Activated CD8-positive, alpha-beta memory T cell treated with anti-CD3 and anti-CD28 coated beads for 1 hour (primary cell): ENCODE measurements around the gene RALGDS.
A peak's percentile ranks its signal among the peaks of the same experiment; 100 is the strongest.
"Not testable (repeated sequence)": the region's sequence is repeated elsewhere in the genome, so short reads cannot be mapped to it uniquely, and the experiment has no call there.

Source experiments
- DNase-seq, 2 donors: peaks; one replicate each; pipeline ENCODE4 v3.0.0-alpha.2; 2020; ENCODE audit warnings: low read depth in 1 of 2; ENCODE audit errors: extremely low read depth in 1 of 2

The RALGDS gene

DNA sequence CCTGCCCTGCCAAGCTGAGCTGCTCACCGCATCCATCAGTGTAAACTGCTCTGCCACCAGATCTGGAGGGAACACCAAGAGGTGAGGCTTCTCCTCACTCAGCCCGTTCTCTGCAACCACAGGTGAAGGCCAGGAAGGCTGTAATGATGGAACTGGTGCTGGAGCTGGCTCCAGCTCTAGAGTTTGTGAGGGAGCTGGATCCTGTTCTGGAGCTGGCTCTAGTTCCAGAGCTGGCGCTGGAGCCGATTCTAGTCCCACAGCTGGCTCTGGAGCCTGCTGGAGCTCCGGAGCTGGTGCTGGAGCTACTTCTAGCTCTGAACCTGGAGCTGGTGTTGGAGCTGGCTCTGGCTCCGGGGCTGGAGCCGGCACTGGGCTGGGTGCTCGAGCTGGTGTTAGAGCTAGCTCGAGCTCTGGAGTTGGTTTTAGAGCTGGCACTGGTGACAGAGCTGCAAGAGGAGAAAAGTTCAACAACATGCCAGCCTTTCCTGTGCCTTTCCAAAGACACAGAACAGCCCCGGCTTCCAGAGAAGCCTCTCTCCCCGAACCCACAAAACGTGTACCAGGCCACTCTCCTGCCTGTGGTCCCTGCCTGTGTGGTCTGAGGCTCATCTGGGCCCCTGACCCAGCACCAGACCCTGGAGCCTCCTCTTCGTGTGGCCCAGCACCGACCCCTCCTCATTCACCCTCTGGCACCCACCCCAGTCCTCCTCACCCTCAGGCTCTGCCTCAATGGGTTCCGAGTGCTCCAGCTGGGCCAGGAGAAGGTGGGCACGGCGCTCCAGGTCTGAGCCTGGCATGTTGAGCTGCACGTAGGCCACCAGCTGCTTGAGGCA is 12.9 kb downstream of the RALGDS start:
- DNase-seq = no peak

DNA sequence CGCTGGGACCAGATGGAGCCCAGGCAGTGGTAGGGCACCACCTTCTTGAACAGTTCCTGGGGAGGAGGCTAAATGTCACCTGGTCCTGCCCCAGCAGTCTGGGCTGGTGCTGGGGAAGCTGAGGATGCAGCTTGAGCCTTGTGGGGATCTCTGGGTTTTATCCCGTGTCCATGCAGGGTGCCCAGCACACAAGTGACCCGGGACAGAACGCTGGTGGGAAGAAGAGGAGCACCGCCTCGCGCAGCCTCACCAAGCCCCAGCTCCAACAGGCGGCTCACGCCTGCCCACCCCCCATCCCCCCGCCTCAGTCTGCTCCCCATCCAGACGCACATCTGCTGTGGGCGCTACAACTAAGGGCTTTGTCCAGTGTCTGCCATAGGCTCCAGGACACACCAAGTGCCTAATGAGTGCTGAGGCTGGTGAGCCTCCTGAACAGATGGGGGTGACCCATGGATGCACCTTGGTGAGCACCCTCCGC is 13.8 kb downstream of the RALGDS start:
- DNase-seq = no peak

DNA sequence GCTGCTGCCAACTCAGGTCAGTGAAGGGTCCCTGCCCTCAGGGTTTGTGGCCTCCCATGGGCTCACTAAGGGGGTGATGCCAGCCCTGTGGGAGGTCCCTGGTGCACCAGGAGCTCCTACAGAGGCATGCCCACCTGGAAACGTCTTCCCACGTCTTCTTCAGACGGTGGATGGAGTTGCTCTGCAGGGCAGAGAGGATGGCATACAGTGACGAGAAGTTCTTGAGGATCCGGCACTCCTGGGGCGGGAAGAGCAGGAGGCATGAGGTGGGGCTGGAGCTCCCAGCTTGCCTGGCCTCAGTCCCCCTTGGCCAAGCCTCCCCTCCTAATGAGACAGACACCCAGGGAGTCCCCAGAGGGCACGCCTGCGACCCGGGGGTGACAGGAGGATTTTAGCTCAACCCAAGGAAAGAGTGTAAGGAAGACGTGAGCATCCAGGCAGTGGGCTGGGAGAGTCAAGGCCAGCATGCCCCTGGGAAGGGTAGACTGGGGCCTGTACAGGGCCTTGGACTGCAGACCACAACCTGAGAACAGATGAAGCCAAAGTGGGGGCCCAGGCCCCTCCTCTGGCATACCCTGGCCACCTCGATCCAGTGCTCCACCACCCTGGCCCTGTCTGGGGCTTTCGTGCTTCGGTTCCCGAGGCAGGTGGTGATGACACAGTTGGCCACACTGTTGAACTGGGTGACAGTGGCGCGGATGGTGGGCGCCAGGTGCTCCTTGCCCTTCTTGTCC is 14.4 kb downstream of the RALGDS start:
- no peak for DNase-seq

DNA sequence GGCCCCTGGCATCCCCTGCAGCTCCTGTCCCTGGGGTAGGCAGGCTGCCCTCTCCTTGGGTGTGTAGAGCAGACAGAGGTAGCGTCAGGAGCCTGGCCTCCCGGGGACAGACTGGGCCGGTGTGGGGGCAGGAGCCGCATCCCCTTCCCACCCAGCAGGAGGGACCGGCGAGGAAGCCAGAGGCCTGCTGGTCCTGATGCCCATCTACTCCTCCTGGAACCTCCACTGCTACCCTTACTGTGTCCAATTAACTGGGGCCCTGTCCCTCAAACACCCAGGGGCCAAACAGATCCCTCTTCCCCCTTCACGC is 15.6 kb downstream of the RALGDS start:
- DNase-seq = no peak

DNA sequence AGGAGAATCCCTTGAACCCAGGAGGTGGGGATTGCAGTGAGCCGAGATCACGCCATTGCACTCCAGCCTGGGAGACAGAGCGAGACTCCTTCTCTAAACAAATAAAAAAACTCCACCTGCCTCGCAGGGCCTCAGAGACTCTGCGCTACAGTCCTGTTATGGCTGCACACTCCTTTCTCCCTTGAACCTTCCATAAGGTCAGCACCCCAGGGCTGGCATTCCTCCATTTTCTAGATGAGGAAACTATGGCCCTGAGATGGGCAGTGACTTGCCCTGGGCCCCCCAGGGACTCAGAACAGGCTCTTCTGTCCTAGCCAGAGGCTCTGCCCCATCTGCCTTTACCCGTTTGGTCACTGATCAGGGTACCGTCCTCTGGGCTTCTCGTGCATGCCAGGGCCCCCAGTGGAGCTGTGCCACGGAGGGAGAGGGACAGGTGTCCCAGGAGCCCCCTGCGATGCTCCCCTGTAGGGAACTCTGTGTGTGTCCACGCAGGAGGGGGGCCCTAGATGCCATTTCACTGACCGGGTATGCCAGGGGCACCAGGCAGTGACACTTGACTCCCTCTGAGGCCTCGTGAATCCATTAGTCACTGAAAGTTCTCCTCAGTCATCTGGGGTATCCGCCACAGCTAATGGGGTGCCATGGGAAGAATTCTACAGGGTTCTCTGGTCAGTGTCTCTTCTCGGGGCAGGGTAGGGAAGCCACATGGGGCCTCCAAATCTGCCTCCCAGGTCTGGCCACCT is 16.2 kb downstream of the RALGDS start:
- DNase-seq = no peak

DNA sequence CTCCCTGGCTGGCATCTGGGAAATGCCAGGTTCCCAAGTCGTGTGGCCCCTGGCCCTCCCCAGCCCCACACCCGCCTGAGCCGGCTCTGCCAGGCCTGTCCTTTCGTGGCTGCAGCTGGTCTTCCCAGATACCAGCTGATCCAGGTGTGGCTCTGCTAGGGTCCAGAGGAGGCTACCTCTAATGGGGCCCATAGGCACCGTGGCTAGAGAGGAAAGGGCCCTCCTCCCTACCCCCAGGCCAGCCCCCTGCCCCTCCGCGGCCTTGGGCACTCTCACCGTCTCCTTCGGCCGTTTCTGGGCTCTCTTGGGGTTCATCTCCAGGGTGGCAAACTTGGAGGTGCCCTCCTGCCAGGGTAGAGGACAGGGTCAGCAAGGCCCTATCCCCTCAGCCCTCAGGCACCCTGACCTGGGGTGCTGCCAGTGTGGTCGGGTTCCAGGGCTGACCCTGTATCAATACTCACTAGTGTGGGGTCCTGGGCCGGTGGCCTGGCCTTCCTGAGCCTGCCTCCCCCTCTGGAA is 17.0 kb downstream of the RALGDS start:
- no peak for DNase-seq

DNA sequence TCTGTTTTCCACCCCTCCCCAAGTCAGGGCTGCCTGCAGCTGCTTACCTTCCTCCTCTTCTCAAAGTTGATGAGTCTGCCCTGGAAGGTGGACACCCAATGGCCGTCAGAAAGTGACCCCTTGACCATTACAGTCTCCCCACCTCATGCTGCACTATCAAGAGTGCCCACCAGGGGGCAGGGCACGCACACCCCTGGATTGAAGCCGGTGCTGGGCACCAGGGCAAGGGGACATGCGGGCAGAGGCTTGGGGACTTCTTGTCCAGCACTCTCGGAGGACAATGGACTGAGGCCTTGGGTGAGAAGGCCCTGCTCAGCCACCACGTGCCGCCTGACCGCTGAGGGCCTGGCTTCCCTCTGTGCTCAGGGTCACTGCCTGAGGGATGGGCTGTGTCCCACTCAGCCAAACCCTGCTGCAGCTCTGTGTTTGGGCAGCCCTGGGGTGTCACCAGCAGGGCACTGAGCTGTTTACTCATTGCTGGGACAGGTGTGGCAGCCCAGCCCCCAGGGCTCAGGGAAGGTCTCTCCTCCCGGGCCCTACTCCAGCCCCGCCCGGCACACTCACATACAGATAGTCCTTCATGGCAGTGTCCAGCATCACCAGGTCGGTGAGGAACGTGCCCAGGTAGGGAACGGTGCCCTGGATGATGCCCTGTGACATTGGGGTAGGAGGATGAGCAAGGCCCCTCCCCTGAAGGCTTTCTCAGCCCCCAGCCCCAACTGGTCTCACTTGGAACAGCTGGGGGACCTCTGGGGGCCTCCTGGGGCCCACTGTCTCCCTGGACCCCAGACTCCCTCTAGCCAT is 17.7 kb downstream of the RALGDS start:
- peak in 1 of 2 donors; percentile 39 for DNase-seq

DNA sequence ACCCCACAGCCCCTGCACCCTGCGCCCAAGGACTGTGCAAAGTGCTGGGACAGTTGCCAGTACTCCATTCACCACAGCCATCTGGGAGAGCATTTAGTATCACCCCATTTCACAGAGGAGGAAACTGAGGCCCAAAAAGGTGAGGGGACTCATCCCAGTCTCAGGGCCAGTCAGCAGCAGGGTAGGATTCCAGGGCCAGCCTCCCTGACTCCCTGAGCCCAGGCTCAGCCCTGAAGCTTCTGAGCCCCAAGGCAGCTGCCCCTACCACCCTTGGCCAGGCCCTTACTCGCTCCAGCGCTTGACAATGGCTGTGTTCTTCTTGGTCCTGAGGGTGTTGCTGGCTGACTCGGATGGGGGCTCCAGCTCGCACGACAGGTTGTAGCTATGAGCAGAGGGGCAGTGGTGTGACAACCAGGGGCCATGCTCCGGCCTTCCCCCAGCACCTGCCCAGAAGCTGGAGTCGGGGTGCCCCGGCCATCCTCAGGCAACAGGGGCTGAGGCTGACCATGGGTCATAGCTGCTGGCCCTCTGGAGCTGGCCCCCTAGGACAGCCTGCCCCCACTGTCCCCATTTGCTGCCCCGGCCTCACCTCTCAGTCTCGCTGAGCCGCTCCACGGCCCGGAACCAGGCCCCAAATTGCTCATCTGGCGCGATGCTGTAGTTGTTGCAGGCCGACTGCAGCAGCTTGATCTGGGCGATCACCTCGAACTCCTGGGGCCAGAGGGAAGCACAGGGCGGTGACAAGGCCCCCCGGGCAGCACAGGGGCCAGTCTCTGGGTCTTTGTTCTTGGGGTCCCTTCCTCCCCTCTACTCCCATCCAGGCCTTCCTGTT is 18.6 kb downstream of the RALGDS start:
- DNase-seq = no peak

DNA sequence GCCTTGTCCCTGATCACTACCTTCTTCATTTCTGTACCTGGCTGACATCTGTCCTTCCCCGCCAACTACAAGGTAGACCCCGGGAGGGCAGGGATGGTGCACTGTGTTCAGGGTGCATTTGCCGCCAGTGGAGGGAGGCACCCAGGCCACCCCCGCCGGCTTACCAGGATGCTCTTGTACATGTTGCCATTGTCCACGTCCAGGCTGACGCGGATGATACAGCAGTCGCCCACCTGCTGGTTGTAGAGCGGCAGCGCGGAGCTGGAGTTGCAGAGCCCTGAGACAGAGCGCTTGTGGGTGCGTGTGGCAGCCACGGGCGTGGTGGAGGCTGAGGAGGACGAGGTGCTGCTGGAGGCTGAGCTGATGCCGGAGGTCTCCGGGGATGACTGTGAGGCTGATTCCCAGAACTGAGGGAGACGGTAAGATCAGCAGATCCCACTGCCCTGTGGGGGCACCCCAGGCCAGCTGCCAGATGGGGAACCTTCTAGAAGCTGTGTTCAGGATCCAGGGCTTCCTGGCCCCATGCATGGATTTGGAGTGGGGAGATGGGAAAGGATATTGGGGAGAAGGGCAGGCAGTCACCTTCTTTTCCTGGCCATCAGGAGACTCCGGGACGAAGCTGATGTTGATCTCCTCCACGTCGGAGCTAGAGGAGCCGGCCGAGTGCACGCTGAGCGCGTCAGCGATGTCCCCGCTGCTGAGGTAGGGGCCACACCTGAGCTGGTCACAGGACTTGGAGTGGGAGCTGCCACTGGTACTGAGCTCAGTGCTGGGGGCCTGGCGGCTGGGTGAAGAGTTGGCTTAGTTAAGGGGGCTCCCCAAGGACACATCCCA is 19.5 kb downstream of the RALGDS start:
- no peak for DNase-seq

DNA sequence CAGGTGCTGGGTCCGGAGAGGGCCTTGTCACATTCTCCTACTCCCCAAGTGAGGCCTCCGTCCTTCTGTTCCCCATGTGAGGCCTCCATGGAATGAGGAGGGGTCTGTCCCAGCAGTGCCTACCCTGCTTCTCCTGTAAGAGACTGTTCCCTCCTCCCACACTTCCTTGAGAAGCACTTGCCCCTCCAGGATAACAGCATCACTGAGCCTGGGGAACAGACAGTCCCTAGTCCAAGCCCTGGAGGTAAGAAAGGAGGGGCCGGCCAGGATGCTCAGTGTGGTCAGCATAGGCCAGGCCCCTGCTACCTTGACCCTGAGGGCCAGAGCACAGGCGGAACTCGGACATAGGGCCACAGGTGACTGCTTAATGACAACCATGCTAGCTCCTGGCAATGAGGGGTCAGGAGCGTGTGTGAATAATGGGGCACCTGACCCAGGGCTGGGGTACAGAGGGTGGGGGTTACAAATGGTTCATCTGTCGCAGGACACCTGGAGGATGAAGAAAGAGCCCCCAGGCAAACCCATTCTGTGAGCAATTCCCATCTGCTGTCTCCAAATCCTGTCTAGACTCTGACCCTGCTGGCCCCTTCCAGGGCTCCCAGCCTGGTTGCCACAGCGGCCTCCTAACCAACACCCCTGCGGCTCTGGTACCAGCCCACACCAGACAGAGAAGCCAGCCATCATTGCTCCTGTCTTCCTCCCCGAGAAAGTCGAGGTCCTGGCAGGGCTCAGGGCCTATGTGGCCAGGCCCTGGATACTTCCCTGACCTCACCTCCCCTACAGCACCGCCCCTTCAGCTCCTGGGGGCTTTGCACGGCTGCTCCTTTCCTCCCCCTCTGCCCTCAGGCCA is 20.3 kb downstream of the RALGDS start:
- no peak for DNase-seq

DNA sequence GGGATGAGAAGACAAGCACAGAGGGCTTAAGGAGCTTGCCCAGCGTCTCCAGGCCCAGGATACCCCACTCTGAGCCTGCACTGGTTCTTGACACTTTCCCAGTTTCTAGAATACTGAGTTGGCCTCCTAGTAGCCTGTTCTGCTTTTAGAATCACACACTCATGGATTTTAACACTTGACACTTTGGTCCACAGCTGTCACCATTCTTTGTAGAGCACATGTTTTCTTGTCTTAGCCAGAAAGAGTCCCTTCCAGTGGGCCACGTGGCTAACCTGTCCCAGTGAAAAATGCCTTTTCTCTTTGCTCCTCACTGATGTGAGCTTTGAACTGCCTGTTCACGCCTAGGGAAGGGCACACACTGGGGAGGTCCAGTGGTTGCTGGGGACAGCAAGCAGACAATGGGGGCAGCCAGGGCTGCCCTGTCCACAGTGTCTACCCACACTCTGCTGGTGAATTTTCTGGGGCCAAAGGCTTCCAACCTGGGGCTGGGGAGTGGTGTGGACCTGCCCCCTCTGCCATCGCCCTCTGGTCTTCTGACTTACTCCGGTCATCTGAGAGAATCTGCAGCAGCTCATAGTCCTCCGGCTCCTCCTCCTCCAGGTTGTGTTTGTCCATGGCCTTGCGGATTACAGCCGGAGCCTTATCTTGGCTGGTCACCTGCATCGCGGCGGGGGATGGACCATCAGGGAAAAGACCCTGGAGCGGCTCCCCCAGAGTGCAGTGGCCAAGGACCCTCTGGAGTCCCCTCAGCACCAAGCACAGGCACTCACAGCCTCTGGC is 21.1 kb downstream of the RALGDS start:
- DNase-seq = no peak

DNA sequence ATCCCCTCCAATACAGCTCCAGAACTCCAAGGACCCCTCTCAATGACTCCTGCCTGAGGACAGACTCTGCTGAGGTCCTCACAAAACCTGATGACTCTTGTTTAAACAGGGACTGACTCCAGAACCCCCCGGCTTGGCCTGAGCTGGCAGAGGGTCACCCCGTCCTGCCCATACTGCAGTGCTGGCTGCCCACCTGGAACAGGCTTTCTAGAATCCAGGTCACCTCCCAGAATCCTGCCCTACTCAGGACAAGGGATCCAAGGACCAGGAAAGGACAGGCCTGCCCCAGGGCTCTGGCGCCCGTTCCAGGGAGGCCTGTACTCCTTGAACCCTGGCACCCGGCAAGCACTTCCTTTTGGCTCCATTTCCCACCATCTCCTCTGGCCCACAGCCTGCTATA is 22.2 kb downstream of the RALGDS start:
- no peak for DNase-seq

DNA sequence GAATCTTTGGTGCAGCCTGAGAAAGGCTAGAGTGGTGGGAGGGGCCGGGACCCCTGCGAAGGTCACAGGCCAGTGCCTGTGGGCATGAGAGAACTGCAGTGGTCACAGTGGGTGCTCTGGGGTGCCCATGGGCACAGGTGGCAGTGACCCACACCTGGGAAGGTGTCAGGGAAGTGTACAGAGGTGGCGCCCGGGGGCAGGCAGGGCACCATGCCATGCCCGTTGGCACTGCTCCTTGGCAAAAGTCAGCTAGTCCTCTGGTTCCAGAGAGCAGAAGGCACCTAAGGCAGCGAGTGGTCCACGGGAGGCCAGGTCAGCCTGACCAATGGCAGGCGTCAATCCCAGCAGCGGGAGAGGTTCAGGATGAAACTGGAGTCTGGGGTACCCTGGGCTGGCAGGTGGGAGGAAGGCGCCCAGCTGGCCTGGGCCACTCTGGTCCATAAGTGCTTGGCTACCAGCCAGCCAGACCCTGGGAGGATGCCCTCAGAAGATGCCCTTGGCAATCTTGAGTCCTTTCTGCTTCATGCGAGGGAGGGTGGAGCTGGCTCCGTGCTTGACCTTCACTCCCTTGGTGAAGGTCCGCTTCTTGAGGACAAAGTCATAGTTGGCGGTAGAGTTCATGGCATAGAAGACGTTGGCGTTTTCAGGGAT is 22.8 kb downstream of the RALGDS start:
- DNase-seq = no peak

DNA sequence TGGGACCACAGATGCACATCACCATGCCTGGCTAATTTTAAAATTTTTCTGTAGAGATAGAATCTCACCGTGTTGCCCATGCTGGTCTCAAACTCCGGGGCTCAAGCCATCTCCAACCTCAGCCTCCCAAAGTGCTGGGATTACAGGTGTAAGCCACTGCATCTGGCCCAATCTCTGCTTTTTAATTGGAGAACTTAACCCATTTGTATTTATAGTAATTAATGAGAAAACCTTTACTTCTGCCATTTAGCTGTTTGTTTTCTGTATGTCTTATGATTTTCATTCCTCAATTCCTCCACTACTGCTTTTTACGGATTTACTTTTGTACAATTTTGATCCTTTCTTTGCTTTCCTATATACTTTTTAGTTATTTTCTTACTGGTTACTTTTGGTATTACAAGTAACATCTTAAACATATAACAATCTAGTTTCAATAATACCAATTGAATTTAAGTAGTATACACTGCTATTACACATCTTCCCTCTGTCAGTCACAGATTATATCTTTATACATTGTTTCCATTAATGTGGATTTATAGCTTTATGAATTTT is 26.1 kb downstream of the RALGDS start:
- no peak for DNase-seq

DNA sequence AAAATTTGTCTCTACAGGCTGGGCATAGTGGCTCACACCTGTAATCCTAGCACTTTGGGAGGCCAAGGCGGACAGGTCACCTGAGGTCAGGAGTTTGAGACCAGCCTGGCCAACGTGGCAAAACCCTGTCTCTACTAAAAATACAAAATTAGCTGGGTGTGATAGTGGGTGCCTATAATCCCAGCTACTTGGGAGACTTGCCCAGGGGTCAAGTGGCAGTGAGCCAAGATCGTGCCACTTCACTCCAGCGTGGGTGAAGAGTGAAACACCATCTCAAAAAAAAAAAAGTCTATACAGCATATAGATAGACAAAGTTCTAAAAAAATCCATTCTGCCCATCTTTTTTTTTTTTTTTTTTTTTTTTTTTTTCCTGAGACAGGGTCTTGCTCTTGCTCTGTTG is 26.7 kb downstream of the RALGDS start:
- DNase-seq = not testable (repeated sequence)

DNA sequence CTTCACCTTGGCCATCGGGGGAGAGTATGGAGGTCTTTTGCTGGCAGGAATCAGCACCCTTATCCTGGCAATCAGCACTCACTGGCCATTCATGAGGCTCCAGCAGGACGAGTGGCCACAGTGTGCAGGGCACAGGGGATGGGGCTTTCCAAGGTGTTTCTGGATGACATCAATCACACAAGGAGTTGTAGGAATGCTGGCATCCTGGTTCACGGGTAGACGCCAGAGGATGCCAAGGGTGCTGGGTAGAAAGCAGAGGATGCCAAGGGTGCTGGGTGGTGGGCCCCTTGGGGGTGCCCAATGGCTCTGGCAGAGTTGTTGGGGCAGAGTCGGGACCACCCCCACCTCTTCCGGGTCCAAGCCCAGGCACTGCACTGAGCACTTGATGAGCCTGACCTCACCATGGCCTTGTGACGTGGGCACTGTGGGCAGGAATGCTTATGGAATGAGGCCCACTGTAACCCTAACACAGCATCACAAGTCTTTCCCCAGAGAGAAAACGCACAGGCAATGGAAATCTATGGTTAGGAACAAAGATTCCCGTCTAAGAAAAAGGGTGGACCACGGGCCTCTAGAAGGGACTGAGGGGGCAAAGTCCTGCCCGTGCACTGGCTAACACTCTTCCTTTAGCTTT is 30.2 kb downstream of the RALGDS start:
- DNase-seq = no peak
